ENCODE data around the gene CUBN. TPM values are rescaled to one million over a fixed set of nuclear protein-coding genes. Genes with fewer than 3 reads are reported as not detected.

Gene CUBN
- total RNA-seq, 4 donors from 2014 or later, result 0.37 to 1.5 (median 1.1) TPM

- Histone ChIP-seq H3K4me3 (no peak overlapping the region), H3K27ac (no peak overlapping the region), H3K4me1 (peaks cover 0 to 20% (median 0%) of the 10 kb centered on the region in 4 donors), H3K36me3 (no peaks in the 10 kb centered on the region), H3K27me3 (no peaks in the 10 kb centered on the region), H3K9me3 (no peaks in the 10 kb centered on the region)
- intact Hi-C loops (cut with DNase I; ENCODE audit: low total_unique reads) (no loop called here), in situ Hi-C loops (cut with MboI; ENCODE audit: low pct_ligation_motif_present in 1 of 4, low pct_unique_long_range_greater_than_20kb in 1 of 4, low sequenced_read_pairs in 3 of 4) (no loop called here)
- 80 to 84% methylated on average over 7 of the region's 7 CpGs for WGBS, 2 donors (ENCODE audit: low coverage in 1 of 2)
- TF ChIP-seq CTCF (IDR thresholded peaks at IDR 0.05) (no peak), EP300 (IDR thresholded peaks at IDR 0.05; ENCODE audit: low read depth) (no peak), POLR2A (IDR thresholded peaks at IDR 0.05) (no peak), POLR2AphosphoS5 (IDR thresholded peaks at IDR 0.05) (no peak)
- no peak for DNase-seq
Measured at GRCh38 chr10:17033529-17034260, 95.9 kb downstream of the CUBN start.

- H3K27ac ChIP-seq, result no peak overlapping the region
Measured at GRCh38 chr10:17031637-17032635, 97.7 kb downstream of the CUBN start.

GRCh38 chr10:17029581-17030271 lies 99.9 kb downstream of the CUBN start:
- WGBS, 2 donors (ENCODE audit: low coverage in 1 of 2), result 33 to 49% methylated on average over 4 to 9 of the region's 9 CpGs
- peak in 2 of 3 donors; percentile 46 to 59 for TF ChIP-seq POLR2AphosphoS5 (IDR thresholded peaks at IDR 0.05)
- TF ChIP-seq CTCF (IDR thresholded peaks at IDR 0.05), result no peak
- H3K36me3 ChIP-seq, result no peaks in the 10 kb centered on the region
- in situ Hi-C loops (cut with MboI; ENCODE audit: low pct_ligation_motif_present in 1 of 4, low pct_unique_long_range_greater_than_20kb in 1 of 4, low sequenced_read_pairs in 3 of 4), result no loop called here
- intact Hi-C loops (cut with DNase I; ENCODE audit: low total_unique reads), result no loop called here
- no peaks in the 10 kb centered on the region for H3K27me3 ChIP-seq
- no peaks in the 10 kb centered on the region for H3K9me3 ChIP-seq
- no peak overlapping the region for H3K4me3 ChIP-seq
- H3K27ac ChIP-seq, result peak overlapping the region; percentile 61 to 69 (median 67)
- peaks cover 0 to 43% (median 3%) of the 10 kb centered on the region in 4 donors for H3K4me1 ChIP-seq
- DNase-seq, result peak; percentile 66

More at GRCh38 chr10:17031637-17032635, 97.7 kb downstream of the CUBN start:
- in situ Hi-C loops (cut with MboI; ENCODE audit: low pct_ligation_motif_present in 1 of 4, low pct_unique_long_range_greater_than_20kb in 1 of 4, low sequenced_read_pairs in 3 of 4), result no loop called here
- no peaks in the 10 kb centered on the region for H3K36me3 ChIP-seq
- no peak overlapping the region for H3K4me3 ChIP-seq
- intact Hi-C loops (cut with DNase I; ENCODE audit: low total_unique reads), result no loop called here
- DNase-seq, result no peak
- H3K4me1 ChIP-seq, result peaks cover 0 to 23% (median 0%) of the 10 kb centered on the region in 4 donors
- WGBS, 2 donors (ENCODE audit: low coverage in 1 of 2), result 83% methylated on average over 6 to 13 of the region's 13 CpGs
- no peaks in the 10 kb centered on the region for H3K27me3 ChIP-seq
- H3K9me3 ChIP-seq, result no peaks in the 10 kb centered on the region
- TF ChIP-seq CTCF (IDR thresholded peaks at IDR 0.05) (no peak), EP300 (IDR thresholded peaks at IDR 0.05; ENCODE audit: low read depth) (no peak), POLR2A (IDR thresholded peaks at IDR 0.05) (no peak), POLR2AphosphoS5 (IDR thresholded peaks at IDR 0.05) (no peak)

GRCh38 chr10:17029239-17029580 lies 100.4 kb downstream of the CUBN start:
- DNase-seq, result no peak
- Histone ChIP-seq H3K4me1 (peaks cover 0 to 48% (median 5%) of the 10 kb centered on the region in 4 donors), H3K27ac (peak overlapping the region; percentile 61 to 69 (median 67)), H3K4me3 (no peak overlapping the region), H3K36me3 (no peaks in the 10 kb centered on the region), H3K9me3 (no peaks in the 10 kb centered on the region), H3K27me3 (no peaks in the 10 kb centered on the region)
- intact Hi-C loops (cut with DNase I; ENCODE audit: low total_unique reads), result no loop called here
- in situ Hi-C loops (cut with MboI; ENCODE audit: low pct_ligation_motif_present in 1 of 4, low pct_unique_long_range_greater_than_20kb in 1 of 4, low sequenced_read_pairs in 3 of 4), result no loop called here
- 57 to 60% methylated on average over 4 of the region's 4 CpGs for WGBS, 2 donors (ENCODE audit: low coverage in 1 of 2)
- no peak for TF ChIP-seq POLR2AphosphoS5 (IDR thresholded peaks at IDR 0.05)
- no peak for TF ChIP-seq POLR2A (IDR thresholded peaks at IDR 0.05)
- TF ChIP-seq CTCF (IDR thresholded peaks at IDR 0.05), result no peak
- TF ChIP-seq EP300 (IDR thresholded peaks at IDR 0.05; ENCODE audit: low read depth), result no peak

All from transverse colon (tissue), 4 donors.